Epithelial cell of prostate (primary cell): Measurements from ENCODE around the gene SERPINA12.

ENCODE experiments used
- DNase-seq: peaks from one replicate; pipeline ENCODE4 v3.0.0-alpha.2; 2011; ENCODE audit warnings: low read depth, low spot score
- H3K27ac ChIP-seq: fragments of 450-650 bp; 2 replicates; pipeline ENCODE4 v1.5.1; 2017; ENCODE audit warnings: mild to moderate bottlenecking

Gene SERPINA12

DNA sequence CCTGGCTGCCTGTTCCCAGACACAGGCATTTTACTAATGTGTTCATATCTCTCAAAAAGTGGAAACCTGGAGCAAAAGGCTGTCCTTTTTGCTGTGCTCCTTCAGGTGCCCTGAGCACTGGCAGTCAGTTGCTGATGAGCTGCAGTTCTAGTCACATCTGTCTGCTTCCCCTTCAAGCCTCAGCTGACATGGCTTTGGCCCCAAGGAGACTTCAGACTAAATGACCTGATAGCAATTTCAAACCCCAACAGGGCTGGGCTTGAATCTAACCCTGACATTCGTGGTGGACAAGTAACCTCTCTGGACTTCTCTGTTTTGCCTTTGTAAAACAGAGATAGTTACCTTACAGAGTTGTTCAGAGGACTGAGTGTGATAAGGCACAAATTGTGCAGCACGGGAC is 39.0 kb downstream of the SERPINA12 start:
- H3K27ac ChIP-seq: no peak overlapping the region
- DNase-seq: no peak

DNA sequence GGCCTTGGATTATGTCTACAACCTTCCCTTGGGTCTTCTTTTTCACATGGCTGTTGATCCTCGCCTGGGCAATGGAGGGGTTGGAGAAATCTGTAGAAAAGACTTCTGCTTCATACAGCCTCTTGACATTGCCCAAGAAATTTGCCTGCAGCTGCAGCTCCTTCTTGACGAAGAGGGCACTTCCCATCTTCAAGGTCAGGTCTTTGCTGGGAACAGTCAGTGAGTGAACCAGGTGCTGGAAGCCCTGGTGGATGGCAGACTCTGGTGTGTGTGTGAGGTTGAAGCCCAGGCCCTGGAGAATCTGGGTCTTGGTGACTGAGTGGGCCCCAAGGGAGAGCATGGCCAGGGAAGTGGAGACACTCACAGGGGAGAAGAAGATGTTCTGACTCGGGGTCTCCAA is 40.0 kb downstream of the SERPINA12 start:
- no peak overlapping the region for H3K27ac ChIP-seq
- DNase-seq: no peak

DNA sequence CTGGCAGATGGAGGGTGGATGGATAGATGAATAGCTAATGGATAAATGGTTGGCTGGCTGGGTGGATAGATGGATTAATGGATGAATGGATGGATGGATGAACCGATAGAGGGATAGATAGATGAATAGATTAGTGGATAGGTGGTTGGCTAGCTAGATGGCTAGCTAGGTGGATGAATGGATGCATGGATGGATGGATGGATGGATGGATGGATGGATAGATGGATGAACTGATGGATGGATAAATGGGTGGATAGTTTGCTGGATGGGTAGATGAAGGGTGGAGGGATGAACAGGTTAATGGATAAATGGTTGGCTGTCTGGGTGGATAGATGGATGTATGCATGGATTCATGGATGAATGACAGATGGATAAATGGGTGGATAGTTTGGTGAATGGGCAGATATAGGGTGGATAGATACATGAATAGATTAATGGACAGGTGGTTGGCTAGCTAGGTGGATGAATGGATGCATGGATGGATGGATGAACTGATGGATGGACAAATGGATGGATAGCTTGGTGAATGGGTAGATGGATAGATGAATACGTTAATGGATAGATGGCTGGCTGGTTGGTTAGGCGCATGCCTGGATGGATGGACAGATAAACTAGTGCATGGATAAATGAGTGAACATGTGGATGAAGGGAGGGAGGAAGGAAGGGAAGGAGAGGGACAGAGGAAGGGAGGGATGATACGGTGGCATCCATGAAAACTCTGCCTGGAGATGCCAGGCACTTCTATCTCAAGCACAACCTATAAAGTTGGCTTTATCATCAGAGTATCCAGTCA is 41.3 kb downstream of the SERPINA12 start:
- no peak overlapping the region for H3K27ac ChIP-seq
- DNase-seq: no peak

DNA sequence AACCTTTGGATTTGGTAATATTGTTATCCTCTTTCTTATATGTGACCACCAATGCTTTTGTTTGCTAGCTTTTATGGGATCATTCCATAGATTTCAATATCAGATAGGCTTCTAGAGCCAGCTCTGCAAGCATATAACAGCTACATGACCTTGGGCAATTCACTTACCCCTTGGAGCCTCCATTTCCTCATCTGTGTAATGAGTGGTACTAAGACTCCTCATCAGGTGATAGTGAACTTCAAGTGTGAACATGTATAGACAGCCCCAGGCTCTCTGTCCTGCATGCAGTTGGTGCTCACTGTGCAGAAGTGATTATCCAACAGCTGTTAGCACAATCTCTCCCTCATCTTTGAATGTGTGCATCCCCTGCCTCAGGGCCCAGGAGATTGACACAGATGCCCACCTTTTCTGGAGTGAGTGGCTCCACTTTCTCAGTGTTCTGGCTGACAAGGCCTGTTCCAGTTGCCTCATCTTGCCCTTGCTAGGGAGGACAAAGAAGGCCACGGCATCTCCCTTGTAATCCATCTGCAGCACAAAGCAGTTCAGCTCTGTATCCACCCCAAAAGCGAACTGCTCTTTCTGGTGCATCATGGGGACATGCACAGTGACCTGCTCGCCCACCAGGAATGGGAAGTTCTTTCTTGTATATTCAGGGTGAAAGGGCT is 42.4 kb downstream of the SERPINA12 start:
- DNase-seq: no peak
- H3K27ac ChIP-seq: no peak overlapping the region

DNA sequence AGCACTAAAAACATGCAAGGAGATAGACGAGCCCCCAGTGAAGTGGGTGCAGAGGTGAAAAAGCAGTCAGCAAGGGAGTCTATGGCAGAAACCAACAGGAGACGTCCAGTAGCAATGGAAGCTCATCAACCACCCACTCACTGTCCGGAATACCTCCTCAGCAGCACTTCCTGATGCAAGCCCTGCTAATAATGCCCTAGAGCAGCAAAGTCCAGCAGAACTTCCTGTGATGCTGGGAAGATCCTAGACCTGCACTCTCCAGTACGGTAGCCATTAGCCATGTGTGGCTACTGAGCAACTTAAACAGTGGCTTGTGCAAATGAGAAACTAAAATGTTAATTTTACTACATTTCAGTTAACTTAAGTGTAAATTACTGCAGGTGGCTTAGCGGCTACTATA is 44.2 kb downstream of the SERPINA12 start:
- no peak overlapping the region for H3K27ac ChIP-seq
- DNase-seq: no peak

DNA sequence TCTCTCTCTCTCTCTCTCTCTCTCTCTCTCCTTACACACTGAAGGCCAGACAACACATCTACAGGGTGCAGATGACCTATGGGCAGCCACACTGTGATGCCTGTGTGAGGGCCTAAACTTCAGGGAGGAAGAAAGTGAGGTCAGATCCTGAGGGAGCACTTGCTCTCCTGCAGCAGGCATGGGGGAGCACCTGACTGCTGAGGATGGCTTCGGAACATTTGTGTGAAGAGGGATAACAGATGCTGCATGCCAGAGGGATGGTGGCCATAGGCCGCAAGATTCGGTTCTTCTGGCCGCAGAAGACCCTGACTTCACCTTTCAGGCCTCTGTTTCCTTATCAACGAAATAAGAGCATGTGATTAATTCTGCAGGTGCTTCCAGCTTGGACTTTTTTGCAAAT is 45.0 kb downstream of the SERPINA12 start:
- no peak for DNase-seq
- no peak overlapping the region for H3K27ac ChIP-seq

DNA sequence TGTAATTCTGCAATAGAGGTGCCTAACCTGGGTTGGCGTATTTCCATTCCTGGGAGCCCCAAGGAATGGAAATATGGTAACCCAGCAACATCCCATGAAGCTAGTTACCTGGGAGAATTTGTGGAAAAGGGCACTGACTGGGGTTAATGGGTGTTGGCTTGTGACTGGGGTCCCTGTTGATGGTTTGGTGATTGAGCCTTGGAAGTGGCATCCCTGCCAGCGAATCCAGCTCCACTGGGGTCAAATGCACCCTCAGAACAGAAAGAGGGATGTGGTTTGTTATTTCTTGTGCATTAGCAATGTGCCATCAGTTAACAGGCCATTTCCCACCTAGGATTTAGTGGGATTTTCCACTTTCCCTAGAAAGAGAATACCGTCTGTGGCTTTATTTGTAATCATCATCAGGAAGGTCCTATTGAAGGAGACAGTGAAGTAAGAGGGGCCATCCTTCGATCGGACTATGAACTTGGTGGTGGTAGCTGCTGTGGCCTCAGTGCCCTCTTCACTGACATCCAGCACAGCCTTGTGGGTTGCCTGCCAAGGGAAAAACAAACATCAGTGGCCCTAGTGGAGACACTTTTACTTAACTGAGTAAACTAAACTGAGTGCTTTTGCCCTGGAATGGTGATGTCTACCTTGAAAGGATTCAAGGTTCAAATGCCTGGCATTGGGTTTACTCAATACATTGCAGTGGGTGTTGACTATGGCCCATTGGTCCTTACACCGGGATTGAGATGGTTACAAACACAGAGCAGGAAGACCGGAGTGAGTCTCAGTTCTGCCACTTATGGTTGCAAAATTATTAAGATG is 46.3 kb downstream of the SERPINA12 start:
- DNase-seq: no peak
- H3K27ac ChIP-seq: no peak overlapping the region

DNA sequence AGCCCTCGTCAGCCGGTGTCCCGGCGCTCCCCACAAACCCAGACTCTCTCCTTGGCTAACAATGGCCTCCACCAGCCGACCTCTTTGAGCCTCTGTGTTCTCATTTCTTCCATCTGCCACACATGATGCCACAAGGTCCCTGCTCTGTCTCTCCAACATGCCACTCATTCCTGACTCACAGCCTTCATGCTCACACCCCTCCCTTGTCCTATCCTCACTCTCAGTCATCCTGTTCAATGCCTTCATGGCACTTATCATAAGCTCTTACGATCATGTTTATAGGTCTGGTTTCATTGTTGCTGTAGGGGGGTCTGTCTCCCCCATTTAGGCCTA is 47.1 kb downstream of the SERPINA12 start:
- no peak overlapping the region for H3K27ac ChIP-seq
- DNase-seq: no peak

DNA sequence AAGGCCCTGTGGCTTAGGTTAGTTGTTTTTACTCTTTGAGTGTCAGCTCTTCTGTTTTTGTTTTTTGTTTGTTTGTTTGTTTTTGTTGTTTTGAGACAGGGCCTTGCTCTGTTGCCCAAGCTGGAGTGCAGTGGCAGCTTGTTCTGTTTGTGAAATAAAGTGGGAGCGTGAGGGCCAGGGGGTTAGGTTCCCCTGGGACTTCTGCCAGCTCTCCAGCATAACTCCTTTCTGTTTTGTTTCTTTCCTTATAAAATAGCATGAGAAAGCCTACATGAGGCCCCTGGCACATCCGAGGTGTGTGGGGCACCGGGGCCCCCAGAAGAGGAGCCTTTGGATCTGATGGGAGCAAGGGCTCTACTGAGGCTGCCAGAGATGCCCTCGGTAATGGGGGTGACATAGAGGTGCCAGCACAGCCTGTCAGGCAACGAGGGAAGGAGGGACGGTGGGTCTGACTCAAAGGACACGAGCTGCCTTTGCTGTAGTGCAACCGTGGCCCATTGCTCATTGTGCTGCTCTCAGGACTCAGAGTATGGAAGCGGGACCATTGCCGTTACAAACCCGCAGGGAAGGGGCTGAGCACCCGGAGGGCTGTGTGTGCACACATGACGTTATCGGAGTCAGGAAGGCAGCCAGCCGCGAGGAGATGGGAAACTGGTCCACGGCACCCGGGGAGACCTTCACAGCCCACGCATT is 47.6 kb downstream of the SERPINA12 start:
- no peak overlapping the region for H3K27ac ChIP-seq
- no peak for DNase-seq

DNA sequence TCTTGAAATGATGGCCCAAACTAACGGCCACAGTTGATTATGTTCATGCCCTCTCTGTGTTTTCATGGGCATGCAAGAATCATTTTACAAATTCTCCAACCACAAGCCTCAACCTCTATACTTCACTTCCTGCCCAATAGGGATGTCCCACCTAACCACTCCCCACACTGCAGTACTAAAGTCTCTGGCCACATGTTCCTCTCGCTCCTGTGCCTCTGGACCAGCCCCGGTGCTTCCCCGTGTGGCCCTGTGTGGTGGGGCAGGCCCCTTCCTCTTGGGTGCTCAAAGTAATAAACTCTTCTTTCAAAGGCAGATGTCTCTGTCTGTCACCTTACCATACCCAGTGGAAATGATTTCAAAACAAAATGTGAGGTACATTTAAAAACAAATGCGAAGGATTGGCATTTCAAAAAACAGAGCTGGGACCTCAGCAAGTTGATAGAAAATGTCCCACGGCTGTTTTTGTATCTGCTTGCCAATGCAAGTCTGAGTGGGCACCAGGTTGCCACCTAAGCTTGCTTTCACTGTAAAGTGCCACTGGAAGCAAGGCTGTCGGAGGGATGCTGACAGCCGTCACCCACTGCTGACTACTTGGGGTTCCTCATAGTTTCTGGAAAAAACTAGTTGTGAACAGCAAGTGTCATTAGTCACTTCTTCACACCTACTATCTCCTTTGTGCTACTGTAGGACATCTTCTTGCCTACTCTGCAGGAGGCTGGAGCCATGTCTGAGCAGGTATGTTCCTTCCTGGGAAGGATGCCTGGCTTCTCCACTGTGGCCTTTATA is 48.4 kb downstream of the SERPINA12 start:
- no peak overlapping the region for H3K27ac ChIP-seq
- no peak for DNase-seq

DNA sequence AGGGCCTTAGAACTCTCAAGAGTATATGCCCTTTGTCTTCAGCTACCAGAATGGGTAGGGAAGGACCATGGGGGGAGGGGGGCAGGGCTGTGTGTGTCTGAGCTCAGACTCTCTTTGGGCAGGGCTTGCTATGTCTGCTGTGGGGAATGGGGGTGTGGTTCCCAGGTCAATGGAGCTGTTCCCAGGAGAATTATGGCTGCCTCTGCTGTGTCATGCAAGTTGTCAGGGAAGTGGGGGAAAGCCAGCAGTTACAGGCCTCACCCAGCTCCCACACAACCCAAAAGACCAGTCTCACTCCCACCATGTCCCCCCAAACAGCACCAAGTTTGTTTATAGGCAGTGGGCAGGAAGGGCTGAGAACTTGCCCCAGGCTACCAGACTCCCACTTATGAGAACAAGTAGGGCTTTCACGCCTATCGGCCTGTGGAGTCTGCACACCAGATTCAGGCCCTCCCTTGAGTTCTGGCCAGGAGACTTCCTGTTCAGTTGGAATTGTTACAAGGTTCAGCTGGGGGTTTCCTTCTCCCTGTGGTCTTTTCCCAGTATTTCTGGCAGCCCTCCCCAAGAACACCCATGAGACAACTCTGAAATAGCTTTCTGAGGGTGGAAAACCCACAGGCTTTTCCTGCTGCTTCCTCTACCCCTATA is 50.6 kb downstream of the SERPINA12 start:
- no peak overlapping the region for H3K27ac ChIP-seq
- no peak for DNase-seq

DNA sequence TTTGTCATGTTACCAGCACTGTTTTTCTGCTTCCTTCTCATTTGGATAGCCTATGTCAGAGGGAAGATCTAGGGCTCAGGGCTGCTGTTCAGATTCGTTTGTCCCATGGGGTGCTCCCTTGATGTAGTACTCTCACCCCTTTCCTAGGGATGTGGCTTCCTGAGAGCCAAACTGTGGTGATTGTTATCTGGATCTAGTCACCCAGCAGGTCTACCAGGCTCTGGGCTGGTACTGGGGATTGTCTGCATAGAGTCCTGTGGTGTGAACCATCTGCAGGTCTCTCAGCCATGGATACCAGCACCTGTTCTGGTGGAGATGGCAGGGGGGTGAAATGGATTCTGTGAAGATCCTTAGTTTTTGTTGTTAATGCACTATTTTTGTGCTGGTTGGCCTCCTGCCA is 51.2 kb downstream of the SERPINA12 start:
- DNase-seq: no peak
- no peak overlapping the region for H3K27ac ChIP-seq

DNA sequence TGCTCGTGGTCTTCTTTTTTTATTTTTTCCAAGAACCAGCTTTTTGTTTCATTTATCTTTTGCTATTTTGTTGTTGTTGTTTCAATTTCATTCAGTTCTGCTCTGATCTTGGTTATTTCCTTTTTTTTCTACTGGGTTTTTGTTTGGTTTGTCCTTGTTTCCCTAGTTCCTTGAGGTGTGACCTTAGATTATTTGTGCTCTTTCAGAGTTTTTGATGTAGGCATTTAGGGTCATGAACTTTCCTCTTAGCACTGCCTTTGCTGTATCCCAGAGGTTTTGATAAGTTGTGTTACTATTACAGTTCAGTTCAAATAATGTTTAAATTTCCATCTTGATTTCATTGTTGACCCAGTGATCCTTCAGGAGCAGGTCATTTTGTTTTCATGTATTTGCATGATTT is 53.3 kb downstream of the SERPINA12 start:
- DNase-seq: no peak
- no peak overlapping the region for H3K27ac ChIP-seq

DNA sequence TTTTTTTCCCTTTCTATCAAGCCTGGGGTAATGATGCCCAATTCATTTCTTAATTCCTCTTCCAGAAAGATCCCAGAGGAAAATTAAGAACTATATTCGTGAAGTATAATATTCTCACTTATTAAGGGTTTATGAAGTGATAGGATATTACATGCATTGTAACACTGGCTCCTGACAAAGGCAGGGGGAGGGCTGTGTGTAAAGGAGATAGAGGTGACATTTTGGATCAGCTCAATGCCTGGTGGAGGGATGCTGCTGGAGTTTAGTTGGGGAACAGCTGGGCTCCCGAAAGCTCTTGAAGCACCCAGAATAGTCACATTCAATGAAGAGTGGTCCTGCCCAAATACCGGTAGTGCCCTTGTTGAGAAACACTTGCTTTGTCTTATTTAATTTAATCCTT is 57.4 kb downstream of the SERPINA12 start:
- DNase-seq: no peak
- no peak overlapping the region for H3K27ac ChIP-seq

DNA sequence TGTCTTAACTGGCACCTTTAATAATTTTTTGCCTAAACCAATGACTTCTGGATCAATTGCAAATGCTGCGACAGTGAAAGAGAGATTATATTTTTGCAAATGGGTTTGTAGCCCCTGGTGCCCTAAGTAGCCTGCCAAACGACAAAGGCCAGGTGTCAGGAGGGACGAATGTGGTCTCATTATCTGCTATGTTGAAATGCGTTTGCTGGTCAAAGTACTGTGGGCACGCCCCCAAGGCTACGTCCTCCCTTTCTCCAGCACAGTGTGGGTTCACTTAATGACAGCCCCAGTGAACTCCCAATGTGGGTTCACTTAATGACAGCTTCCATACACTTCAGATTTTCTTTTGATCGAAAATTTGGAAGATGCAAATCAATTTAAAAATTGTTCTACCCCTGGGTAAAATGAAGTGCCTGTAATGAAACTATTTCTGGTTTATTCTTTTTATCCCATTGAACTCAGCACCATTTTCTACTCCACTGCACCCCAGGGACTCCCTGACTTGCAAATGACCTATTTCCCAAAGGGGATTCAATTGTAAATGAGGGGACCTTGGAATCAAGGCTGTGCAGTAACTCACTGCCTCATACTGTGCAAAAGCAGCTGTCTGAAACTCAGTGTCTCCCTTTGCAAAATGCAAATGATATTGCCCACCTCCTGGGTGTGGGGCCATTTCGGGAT is 58.0 kb downstream of the SERPINA12 start:
- DNase-seq: no peak
- no peak overlapping the region for H3K27ac ChIP-seq

DNA sequence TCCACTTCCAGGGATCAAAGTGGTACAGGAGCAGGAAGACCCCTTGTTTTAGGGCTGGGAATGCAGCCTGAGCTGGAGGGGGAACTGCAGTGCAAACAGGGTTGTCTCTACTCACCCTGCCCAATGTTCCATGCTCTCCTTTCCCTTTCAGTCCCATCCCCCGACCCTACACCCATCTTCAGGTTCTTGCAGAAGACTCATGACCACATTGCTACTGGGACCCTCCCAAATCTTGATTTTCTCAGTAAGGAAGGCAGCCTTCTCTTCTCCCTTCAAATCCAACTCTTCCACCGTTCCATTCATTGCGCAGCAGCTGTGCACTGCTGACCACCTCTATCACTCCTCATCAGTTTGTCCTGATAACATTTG is 58.6 kb downstream of the SERPINA12 start:
- no peak for DNase-seq
- H3K27ac ChIP-seq: no peak overlapping the region

DNA sequence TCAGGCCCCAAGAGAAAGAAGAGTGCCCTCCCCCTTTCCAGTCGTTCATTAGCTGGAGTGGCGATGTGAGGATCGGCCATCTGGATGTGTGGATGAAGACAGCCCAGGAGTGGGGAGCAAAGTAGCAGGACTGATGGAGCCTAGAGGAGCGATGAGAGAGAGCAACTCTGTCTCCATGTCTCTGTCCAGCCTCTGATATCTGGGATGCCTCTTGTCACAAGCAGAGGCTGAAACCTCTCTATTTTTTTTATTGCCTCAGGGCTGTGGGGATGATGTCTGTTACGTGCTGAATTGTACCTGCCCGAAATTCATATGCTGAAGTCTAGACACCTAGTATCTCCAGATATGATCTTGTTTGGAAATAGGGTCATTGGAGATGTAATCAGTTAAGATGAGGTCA is 59.3 kb downstream of the SERPINA12 start:
- DNase-seq: no peak
- no peak overlapping the region for H3K27ac ChIP-seq

DNA sequence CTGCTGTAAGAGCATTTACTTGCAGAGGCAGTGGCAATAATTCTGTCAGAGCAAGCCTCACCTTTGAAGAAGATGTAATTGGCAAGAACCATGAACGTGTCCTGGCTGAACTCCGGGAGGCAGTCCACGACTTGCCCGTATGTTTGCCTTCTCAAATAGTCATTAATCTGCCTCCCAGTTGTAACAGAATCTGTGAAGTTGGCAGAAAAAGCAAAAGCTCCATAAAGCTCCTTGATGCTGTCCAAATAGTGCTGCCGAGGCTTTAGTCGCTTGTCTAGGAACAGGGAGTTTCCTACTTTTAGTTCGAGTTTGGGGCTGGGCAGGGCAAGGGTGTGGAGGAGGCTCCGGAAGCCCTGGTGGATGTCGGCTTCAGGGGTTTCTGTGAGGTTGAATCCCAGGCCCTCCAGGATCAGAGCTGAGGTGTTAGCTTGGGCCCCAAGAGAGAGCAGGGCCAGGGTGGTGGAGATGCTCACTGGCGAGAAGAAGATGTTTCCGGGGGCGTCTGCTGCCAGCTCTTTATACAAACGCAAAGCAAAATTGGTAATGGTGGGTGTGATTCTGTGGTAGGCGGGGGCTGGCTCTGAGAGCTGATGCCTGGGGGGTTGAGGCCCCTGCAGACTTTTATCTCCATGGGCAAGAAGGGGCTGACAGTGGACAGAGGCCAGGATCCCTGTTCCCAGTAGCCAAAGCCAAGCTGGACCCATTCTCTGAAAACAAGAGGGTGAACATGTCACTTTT is 61.0 kb downstream of the SERPINA12 start:
- H3K27ac ChIP-seq: no peak overlapping the region
- peak; percentile 46 for DNase-seq
